Brain pericyte (primary cell): ENCODE measurements around the gene SLC4A3.

Experiments used
- DNase-seq: peaks from one replicate; pipeline ENCODE4 v3.0.0-alpha.2; 2012; ENCODE audit warnings: low read depth, low spot score

The SLC4A3 gene

GRCh38 chr2:219633276-219634065 lies 6.0 kb downstream of the SLC4A3 start:
- no peak for DNase-seq

- DNase-seq = no peak
Measured at GRCh38 chr2:219634171-219634940, 6.9 kb downstream of the SLC4A3 start.

GRCh38 chr2:219634951-219635751 lies 7.7 kb downstream of the SLC4A3 start:
- no peak for DNase-seq

- DNase-seq = no peak
Measured at GRCh38 chr2:219636144-219636915, 8.9 kb downstream of the SLC4A3 start.

- DNase-seq = no peak
Measured at GRCh38 chr2:219636941-219637841, 9.8 kb downstream of the SLC4A3 start.

GRCh38 chr2:219637842-219638185 lies 10.4 kb downstream of the SLC4A3 start:
- DNase-seq = no peak

- no peak for DNase-seq
Measured at GRCh38 chr2:219638217-219638947, 11.0 kb downstream of the SLC4A3 start.

GRCh38 chr2:219638948-219639755 lies 11.7 kb downstream of the SLC4A3 start:
- no peak for DNase-seq

- no peak for DNase-seq
Measured at GRCh38 chr2:219641390-219642068, 14.1 kb downstream of the SLC4A3 start.

- DNase-seq = no peak
Measured at GRCh38 chr2:219642069-219642454, 14.6 kb downstream of the SLC4A3 start.

GRCh38 chr2:219642465-219643083 lies 15.1 kb downstream of the SLC4A3 start:
- DNase-seq = peak; percentile 79

GRCh38 chr2:219643084-219643473 lies 15.6 kb downstream of the SLC4A3 start:
- no peak for DNase-seq

GRCh38 chr2:219643788-219644398 lies 16.5 kb downstream of the SLC4A3 start:
- DNase-seq = no peak

- no peak for DNase-seq
Measured at GRCh38 chr2:219644801-219645480, 17.5 kb downstream of the SLC4A3 start.

- no peak for DNase-seq
Measured at GRCh38 chr2:219645631-219646527, 18.4 kb downstream of the SLC4A3 start.

- DNase-seq = no peak
Measured at GRCh38 chr2:219648176-219648575, 20.7 kb downstream of the SLC4A3 start.
